PFSK-1 (cell line): Measurements from ENCODE around the gene HIPK2.

ENCODE experiments used
- POLR2AphosphoS5 ChIP-seq: IDR thresholded peaks from 2 replicates; pipeline ENCODE4 v1.6.1; 2012; ENCODE audit warnings: low read depth, mild to moderate bottlenecking, control low read depth, low read length, moderate library complexity
- SIN3A ChIP-seq: IDR thresholded peaks from 2 replicates; pipeline ENCODE4 v1.6.1; 2012; ENCODE audit warnings: mild to moderate bottlenecking, low read length, moderate library complexity, borderline replicate concordance; ENCODE audit not compliant: insufficient read depth
- TF ChIP-seq, protein P1 (sequence below), 2 experiments: IDR thresholded peaks; 2 replicates each; pipeline versions ENCODE4 v1.6.1 to v1.8.0; 2011 to 2012; ENCODE audit warnings: low read depth in 2 of 2, low read length in 2 of 2, control low read depth in 1 of 2, inconsistent platforms in 1 of 2, mild to moderate bottlenecking in 1 of 2, moderate library complexity in 1 of 2; ENCODE audit not compliant: insufficient read depth in 1 of 2

DNA sequence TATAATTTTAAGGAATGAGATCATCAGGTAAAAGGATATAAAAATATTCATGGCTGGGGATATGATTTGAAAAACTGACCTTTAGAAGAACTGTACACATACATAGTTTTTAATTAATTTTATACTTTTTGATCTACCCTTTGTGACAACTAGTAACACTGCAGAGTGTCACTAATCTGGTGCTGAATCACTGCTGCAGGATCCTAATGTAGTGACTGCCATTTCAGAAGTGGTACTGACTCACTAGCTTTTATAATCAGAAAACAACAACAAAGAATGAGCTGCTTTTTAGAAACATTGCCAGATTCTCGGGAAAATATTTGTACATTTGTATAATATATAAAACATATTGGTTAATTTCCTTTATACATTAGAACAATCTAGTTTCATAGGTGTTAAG is 110.4 kb downstream of the HIPK2 start:
- TF ChIP-seq POLR2AphosphoS5 = no peak
- no peak for TF ChIP-seq SIN3A
- TF ChIP-seq, protein P1, sequence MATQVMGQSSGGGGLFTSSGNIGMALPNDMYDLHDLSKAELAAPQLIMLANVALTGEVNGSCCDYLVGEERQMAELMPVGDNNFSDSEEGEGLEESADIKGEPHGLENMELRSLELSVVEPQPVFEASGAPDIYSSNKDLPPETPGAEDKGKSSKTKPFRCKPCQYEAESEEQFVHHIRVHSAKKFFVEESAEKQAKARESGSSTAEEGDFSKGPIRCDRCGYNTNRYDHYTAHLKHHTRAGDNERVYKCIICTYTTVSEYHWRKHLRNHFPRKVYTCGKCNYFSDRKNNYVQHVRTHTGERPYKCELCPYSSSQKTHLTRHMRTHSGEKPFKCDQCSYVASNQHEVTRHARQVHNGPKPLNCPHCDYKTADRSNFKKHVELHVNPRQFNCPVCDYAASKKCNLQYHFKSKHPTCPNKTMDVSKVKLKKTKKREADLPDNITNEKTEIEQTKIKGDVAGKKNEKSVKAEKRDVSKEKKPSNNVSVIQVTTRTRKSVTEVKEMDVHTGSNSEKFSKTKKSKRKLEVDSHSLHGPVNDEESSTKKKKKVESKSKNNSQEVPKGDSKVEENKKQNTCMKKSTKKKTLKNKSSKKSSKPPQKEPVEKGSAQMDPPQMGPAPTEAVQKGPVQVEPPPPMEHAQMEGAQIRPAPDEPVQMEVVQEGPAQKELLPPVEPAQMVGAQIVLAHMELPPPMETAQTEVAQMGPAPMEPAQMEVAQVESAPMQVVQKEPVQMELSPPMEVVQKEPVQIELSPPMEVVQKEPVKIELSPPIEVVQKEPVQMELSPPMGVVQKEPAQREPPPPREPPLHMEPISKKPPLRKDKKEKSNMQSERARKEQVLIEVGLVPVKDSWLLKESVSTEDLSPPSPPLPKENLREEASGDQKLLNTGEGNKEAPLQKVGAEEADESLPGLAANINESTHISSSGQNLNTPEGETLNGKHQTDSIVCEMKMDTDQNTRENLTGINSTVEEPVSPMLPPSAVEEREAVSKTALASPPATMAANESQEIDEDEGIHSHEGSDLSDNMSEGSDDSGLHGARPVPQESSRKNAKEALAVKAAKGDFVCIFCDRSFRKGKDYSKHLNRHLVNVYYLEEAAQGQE (IDR thresholded peaks at IDR 0.05; ENCODE audit: insufficient read depth in 1 of 2, low read depth in 2 of 2, low read length in 2 of 2) = no peak
